HEK293 (cell line): ENCODE measurements around the gene ZW10.

Source experiments
- CTCF ChIA-PET: fragments of 350-600 bp; formaldehyde crosslinking; extraction: SDS; loops from one replicate; lab custom pipeline; 2021; ENCODE audit warnings: antibody characterized with exemption; lab: Yijun Ruan, JAX
- POLR2A ChIA-PET: fragments of 300-600 bp; formaldehyde crosslinking; extraction: SDS; loops from one replicate; lab custom pipeline; 2020; ENCODE audit warnings: antibody characterized with exemption, inconsistent platforms; lab: Yijun Ruan, JAX
- H3K27ac ChIP-seq: fragments of 200-500 bp; sonication (Bioruptor generic); 2 replicates; pipeline ENCODE4 v1.5.1; 2014; ENCODE audit warnings: low read depth, low read length, control low read depth, inconsistent platforms; ENCODE audit errors: extremely low read depth
- H3K36me3 ChIP-seq, 2 experiments: fragments of 200-500 bp in 1 of 2; sonication (Bioruptor generic) in 1 of 2; 1 replicate in 1 of 2; 2 replicates in 1 of 2; pipeline ENCODE4 v1.5.1; 2014 to 2017; ENCODE audit warnings: inconsistent platforms in 2 of 2, low read length in 2 of 2; ENCODE audit not compliant: control insufficient read depth in 2 of 2, insufficient read depth in 1 of 2
- H3K4me1 ChIP-seq: fragments of 200-500 bp; sonication (Bioruptor generic); 2 replicates; pipeline ENCODE4 v1.5.1; 2014; ENCODE audit warnings: mild to moderate bottlenecking, low read length, inconsistent platforms; ENCODE audit not compliant: control insufficient read depth, insufficient read depth
- H3K4me3 ChIP-seq: 2 replicates; pipeline ENCODE4 v1.5.1; 2011; ENCODE audit warnings: low read depth, mild to moderate bottlenecking, control low read depth, low read length, moderate library complexity
- H3K9me3 ChIP-seq: fragments of 200-500 bp; sonication (Bioruptor generic); 2 replicates; pipeline ENCODE4 v1.5.1; 2014; ENCODE audit warnings: low read depth, low read length, inconsistent platforms; ENCODE audit not compliant: control insufficient read depth, insufficient read depth
- BCL11B ChIP-seq: fragments of 450-650 bp; formaldehyde crosslinking; IDR thresholded peaks from 2 replicates; pipeline ENCODE4 v1.5.1; 2016; ENCODE audit warnings: low read depth, missing biosample characterization, missing genetic modification characterization
- CTCF ChIP-seq: fragments of 450-650 bp; formaldehyde crosslinking; IDR thresholded peaks from 2 replicates; pipeline ENCODE4 v1.5.1; 2016; ENCODE audit warnings: missing biosample characterization, missing genetic modification characterization
- EGR2 ChIP-seq: fragments of 450-650 bp; formaldehyde crosslinking; IDR thresholded peaks from 2 replicates; pipeline ENCODE4 v1.5.1; 2016; ENCODE audit warnings: low read depth, missing biosample characterization, missing genetic modification characterization
- GLIS2 ChIP-seq: fragments of 450-650 bp; formaldehyde crosslinking; IDR thresholded peaks from 2 replicates; pipeline ENCODE4 v1.5.1; 2016; ENCODE audit warnings: missing biosample characterization, missing genetic modification characterization
- HIC1 ChIP-seq: fragments of 450-650 bp; formaldehyde crosslinking; IDR thresholded peaks from 2 replicates; pipeline ENCODE4 v1.5.1; 2016; ENCODE audit warnings: missing biosample characterization, missing genetic modification characterization
- INSM2 ChIP-seq: fragments of 450-650 bp; formaldehyde crosslinking; IDR thresholded peaks from 2 replicates; pipeline ENCODE4 v1.5.1; 2016; ENCODE audit warnings: missing biosample characterization, missing genetic modification characterization
- KLF1 ChIP-seq: fragments of 450-650 bp; formaldehyde crosslinking; IDR thresholded peaks from 2 replicates; pipeline ENCODE4 v1.5.1; 2016; ENCODE audit warnings: missing biosample characterization, missing genetic modification characterization
- KLF17 ChIP-seq: fragments of 450-650 bp; formaldehyde crosslinking; IDR thresholded peaks from 2 replicates; pipeline ENCODE4 v1.5.1; 2016; ENCODE audit warnings: missing biosample characterization, missing genetic modification characterization
- KLF7 ChIP-seq: fragments of 450-650 bp; formaldehyde crosslinking; IDR thresholded peaks from 2 replicates; pipeline ENCODE4 v1.5.1; 2016; ENCODE audit warnings: missing biosample characterization, missing genetic modification characterization, borderline replicate concordance
- KLF9 ChIP-seq: fragments of 450-650 bp; formaldehyde crosslinking; IDR thresholded peaks from 2 replicates; pipeline ENCODE4 v1.5.1; 2016; ENCODE audit warnings: missing biosample characterization, missing genetic modification characterization, low read depth
- SP3 ChIP-seq: fragments of 450-650 bp; formaldehyde crosslinking; IDR thresholded peaks from 2 replicates; pipeline ENCODE4 v1.5.1; 2016; ENCODE audit warnings: missing biosample characterization, missing genetic modification characterization
- SP7 ChIP-seq: fragments of 450-650 bp; formaldehyde crosslinking; IDR thresholded peaks from 2 replicates; pipeline ENCODE4 v1.5.1; 2016; ENCODE audit warnings: missing biosample characterization, missing genetic modification characterization
- ZBTB17 ChIP-seq: fragments of 450-650 bp; formaldehyde crosslinking; IDR thresholded peaks from 2 replicates; pipeline ENCODE4 v1.5.1; 2016; ENCODE audit warnings: missing biosample characterization, missing genetic modification characterization
- ZBTB7A ChIP-seq: fragments of 450-650 bp; formaldehyde crosslinking; IDR thresholded peaks from 2 replicates; pipeline ENCODE4 v1.5.1; 2016; ENCODE audit warnings: low read depth, missing biosample characterization, missing genetic modification characterization
- ZFHX2 ChIP-seq: fragments of 450-650 bp; formaldehyde crosslinking; conservative IDR thresholded peaks from 2 replicates; pipeline ENCODE4 v1.5.1; 2016; ENCODE audit warnings: missing biosample characterization, missing genetic modification characterization
- ZFP69B ChIP-seq: fragments of 450-650 bp; formaldehyde crosslinking; IDR thresholded peaks from 2 replicates; pipeline ENCODE4 v1.5.1; 2016; ENCODE audit warnings: missing biosample characterization, missing genetic modification characterization
- ZNF112 ChIP-seq: fragments of 450-650 bp; formaldehyde crosslinking; IDR thresholded peaks from 2 replicates; pipeline ENCODE4 v1.5.0; 2017; ENCODE audit warnings: missing biosample characterization, missing genetic modification characterization
- ZNF138 ChIP-seq: fragments of 450-650 bp; formaldehyde crosslinking; IDR thresholded peaks from 2 replicates; pipeline ENCODE4 v1.5.1; 2016; ENCODE audit warnings: missing biosample characterization, missing genetic modification characterization, borderline replicate concordance
- ZNF140 ChIP-seq: fragments of 450-650 bp; formaldehyde crosslinking; IDR thresholded peaks from 2 replicates; pipeline ENCODE4 v1.5.1; 2016; ENCODE audit warnings: missing biosample characterization, missing genetic modification characterization
- ZNF16 ChIP-seq: fragments of 450-650 bp; formaldehyde crosslinking; IDR thresholded peaks from 2 replicates; pipeline ENCODE4 v1.5.1; 2016; ENCODE audit warnings: low read depth, missing biosample characterization, missing genetic modification characterization
- ZNF2 ChIP-seq: fragments of 450-650 bp; formaldehyde crosslinking; IDR thresholded peaks from 2 replicates; pipeline ENCODE4 v1.5.1; 2016; ENCODE audit warnings: missing biosample characterization, missing genetic modification characterization
- ZNF335 ChIP-seq: fragments of 450-650 bp; formaldehyde crosslinking; conservative IDR thresholded peaks from 2 replicates; pipeline ENCODE4 v1.5.1; 2016; ENCODE audit warnings: missing biosample characterization, missing genetic modification characterization
- ZNF391 ChIP-seq: fragments of 450-650 bp; formaldehyde crosslinking; IDR thresholded peaks from 2 replicates; pipeline ENCODE4 v1.5.1; 2016; ENCODE audit warnings: low read depth, missing biosample characterization, missing genetic modification characterization, borderline replicate concordance
- ZNF488 ChIP-seq: fragments of 450-650 bp; formaldehyde crosslinking; IDR thresholded peaks from 2 replicates; pipeline ENCODE4 v1.5.1; 2016; ENCODE audit warnings: missing biosample characterization, missing genetic modification characterization
- ZNF670 ChIP-seq: fragments of 450-650 bp; formaldehyde crosslinking; IDR thresholded peaks from 2 replicates; pipeline ENCODE4 v1.5.1; 2016; ENCODE audit warnings: missing biosample characterization, missing genetic modification characterization, low read depth
- ZNF837 ChIP-seq: fragments of 450-650 bp; formaldehyde crosslinking; IDR thresholded peaks from 2 replicates; pipeline ENCODE4 v1.5.1; 2016; ENCODE audit warnings: missing biosample characterization, missing genetic modification characterization

Gene ZW10

GRCh38 chr11:113690619-113691569 is 82.6 kb downstream of the ZW10 start:
- H3K9me3 ChIP-seq: no peaks in the 10 kb centered on the region
- H3K4me1 ChIP-seq: no peaks in the 10 kb centered on the region
- H3K4me3 ChIP-seq: no peak overlapping the region
- H3K27ac ChIP-seq: no peak overlapping the region
- H3K36me3 ChIP-seq: no peaks in the 10 kb centered on the region
- ChIA-PET POLR2A (no interaction called here), CTCF (interaction anchor here (0.5 to 1.2 kb wide), 12 partner anchors 12 to 744 kb away, joined by 3 to 7 read pairs (median 3); no protein-coding TSS in a partner anchor)
- peak; percentile 76 for TF ChIP-seq CTCF (tag by site-specific recombination)
- TF ChIP-seq EGR2 (tag by site-specific recombination): peak; percentile 87
- no peak for TF ChIP-seq ZBTB17 (tag by site-specific recombination)
- TF ChIP-seq HIC1 (tag by site-specific recombination): no peak
- TF ChIP-seq ZFHX2: peak; percentile 94
- 0 out of 2 replicates have a peak, but pooled peaks have one; percentile 43 for TF ChIP-seq ZNF2 (tag by site-specific recombination)
- TF ChIP-seq SP3 (tag by site-specific recombination): 0 out of 2 replicates have a peak, but pooled peaks have one; percentile 9
- no peak for TF ChIP-seq ZNF140 (tag by site-specific recombination)
- TF ChIP-seq KLF17: 0 out of 2 replicates have a peak, but pooled peaks have one; percentile 24
- TF ChIP-seq INSM2 (tag by site-specific recombination): no peak
- no peak for TF ChIP-seq ZFP69B (tag by site-specific recombination)
- TF ChIP-seq GLIS2 (tag by site-specific recombination): peak; percentile 64
- TF ChIP-seq KLF7 (tag by site-specific recombination): no peak
- TF ChIP-seq ZNF391: no peak
- no peak for TF ChIP-seq ZNF138 (tag by site-specific recombination)
- TF ChIP-seq KLF9 (tag by site-specific recombination): peak; percentile 88
- no peak for TF ChIP-seq ZBTB7A (tag by site-specific recombination)
- no peak for TF ChIP-seq ZNF488 (tag by site-specific recombination)
- TF ChIP-seq ZNF670 (tag by site-specific recombination): no peak
- TF ChIP-seq KLF1: peak; percentile 96
- no peak for TF ChIP-seq ZNF112 (tag by site-specific recombination)
- TF ChIP-seq BCL11B (tag by site-specific recombination): no peak
- TF ChIP-seq ZNF335: peak; percentile 35; the same call in 1 of the 2 replicates
- peak; percentile 16; the same call in 1 of the 2 replicates for TF ChIP-seq SP7 (tag by site-specific recombination)
- TF ChIP-seq ZNF16: no peak
- no peak for TF ChIP-seq ZNF837 (tag by site-specific recombination)
